ENCODE measurements around the gene ARID3B.

DNA sequence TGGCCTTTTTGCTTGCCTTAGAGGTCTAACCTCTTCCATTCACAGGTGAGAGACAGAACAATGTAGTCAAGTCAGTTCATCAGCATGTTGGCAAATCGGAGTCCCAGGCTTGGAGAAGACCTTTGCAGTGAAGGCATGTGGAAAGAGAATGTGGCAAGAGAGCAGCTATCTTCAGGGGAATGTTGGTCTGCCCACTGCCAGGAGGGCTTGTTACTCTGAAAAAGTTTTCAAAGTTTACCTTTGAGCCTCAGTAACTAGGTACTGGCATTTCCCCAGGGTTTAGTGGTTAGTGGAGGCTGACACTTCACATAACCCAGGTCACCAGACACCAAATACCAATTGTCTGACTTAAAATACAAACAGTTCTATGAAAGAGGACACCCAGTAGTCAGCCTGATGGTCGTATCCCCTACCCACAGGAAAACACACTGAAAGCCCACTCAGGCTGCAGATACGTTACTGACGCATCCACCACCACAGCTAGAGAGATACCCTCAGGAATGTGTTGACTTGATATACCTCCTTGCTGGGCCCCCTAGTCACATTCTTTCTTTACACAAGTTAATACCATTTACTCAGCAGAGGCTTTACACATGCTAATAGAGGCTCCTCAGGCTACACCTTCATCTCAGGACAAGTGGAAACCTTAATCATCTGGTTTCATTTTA, 9.7 kb upstream of the ARID3B start:
- TF ChIP-seq, protein P1, sequence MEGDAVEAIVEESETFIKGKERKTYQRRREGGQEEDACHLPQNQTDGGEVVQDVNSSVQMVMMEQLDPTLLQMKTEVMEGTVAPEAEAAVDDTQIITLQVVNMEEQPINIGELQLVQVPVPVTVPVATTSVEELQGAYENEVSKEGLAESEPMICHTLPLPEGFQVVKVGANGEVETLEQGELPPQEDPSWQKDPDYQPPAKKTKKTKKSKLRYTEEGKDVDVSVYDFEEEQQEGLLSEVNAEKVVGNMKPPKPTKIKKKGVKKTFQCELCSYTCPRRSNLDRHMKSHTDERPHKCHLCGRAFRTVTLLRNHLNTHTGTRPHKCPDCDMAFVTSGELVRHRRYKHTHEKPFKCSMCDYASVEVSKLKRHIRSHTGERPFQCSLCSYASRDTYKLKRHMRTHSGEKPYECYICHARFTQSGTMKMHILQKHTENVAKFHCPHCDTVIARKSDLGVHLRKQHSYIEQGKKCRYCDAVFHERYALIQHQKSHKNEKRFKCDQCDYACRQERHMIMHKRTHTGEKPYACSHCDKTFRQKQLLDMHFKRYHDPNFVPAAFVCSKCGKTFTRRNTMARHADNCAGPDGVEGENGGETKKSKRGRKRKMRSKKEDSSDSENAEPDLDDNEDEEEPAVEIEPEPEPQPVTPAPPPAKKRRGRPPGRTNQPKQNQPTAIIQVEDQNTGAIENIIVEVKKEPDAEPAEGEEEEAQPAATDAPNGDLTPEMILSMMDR (IDR thresholded peaks at IDR 0.05; ENCODE audit: borderline replicate concordance, extremely low read depth, low read length, poor library complexity, severe bottlenecking): no peak
- TF ChIP-seq EZH2 (IDR thresholded peaks at IDR 0.05; ENCODE audit: borderline replicate concordance, low read depth, low read length, severe bottlenecking): no peak

Data from DND-41 (cell line).